Measurements from ENCODE around the gene EFHB.

DNA sequence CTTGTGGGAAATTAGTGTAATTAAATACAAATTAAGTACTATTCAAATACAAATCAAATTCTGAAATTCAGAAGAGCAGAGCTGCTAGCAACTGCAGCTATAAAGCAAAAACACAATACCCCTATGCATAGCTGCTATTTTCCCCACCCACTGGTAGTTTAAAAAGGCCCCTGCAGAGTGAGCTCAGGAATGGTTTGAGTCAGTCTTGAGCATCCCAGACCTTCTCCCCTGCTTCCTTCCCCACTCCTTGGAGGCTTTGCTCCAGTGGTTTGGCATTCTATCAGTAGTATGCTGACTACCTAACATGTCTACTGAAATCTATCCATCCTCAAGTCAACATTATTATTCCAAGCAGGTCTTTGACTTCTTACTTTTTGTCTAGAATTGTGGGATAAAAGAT is 53.0 kb downstream of the EFHB start:
- TF ChIP-seq, protein P1, sequence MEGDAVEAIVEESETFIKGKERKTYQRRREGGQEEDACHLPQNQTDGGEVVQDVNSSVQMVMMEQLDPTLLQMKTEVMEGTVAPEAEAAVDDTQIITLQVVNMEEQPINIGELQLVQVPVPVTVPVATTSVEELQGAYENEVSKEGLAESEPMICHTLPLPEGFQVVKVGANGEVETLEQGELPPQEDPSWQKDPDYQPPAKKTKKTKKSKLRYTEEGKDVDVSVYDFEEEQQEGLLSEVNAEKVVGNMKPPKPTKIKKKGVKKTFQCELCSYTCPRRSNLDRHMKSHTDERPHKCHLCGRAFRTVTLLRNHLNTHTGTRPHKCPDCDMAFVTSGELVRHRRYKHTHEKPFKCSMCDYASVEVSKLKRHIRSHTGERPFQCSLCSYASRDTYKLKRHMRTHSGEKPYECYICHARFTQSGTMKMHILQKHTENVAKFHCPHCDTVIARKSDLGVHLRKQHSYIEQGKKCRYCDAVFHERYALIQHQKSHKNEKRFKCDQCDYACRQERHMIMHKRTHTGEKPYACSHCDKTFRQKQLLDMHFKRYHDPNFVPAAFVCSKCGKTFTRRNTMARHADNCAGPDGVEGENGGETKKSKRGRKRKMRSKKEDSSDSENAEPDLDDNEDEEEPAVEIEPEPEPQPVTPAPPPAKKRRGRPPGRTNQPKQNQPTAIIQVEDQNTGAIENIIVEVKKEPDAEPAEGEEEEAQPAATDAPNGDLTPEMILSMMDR (IDR thresholded peaks at IDR 0.05; ENCODE audit: low read depth, low read length, poor library complexity, severe bottlenecking), result no peak
- no peak for TF ChIP-seq EZH2phosphoT487 (IDR thresholded peaks at IDR 0.05; ENCODE audit: borderline replicate concordance, low read length)
